Muscle of back (tissue), 11 donors: Measurements from ENCODE around the gene MNAT1. TPM values are rescaled to one million over a fixed set of nuclear protein-coding genes. Genes with fewer than 3 reads are reported as not detected.
"Not testable (repeated sequence)": the region's sequence is repeated elsewhere in the genome, so short reads cannot be mapped to it uniquely, and the experiment has no call there.

Experiments used
- DNase-seq, 3 donors: peaks; one replicate each; pipeline versions ENCODE4 v3.0.0 to v3.0.0-alpha.2; 2013
- polyA plus RNA-seq, 10 donors: library from polyadenylated mRNA; unstranded; fragments of 120-200 nt; gene quantifications; one replicate each; pipeline ENCODE4 v1.2.1, GENCODE V29; 2013; ENCODE audit not compliant: insufficient read length in 10 of 10

Gene MNAT1
- polyA plus RNA-seq, 10 donors, result 39.8 to 59.1 (median 50.0) TPM

- DNase-seq, result no peak
These were observed 61.9 kb downstream of the MNAT1 start for GRCh38 chr14:60796434-60796833.

GRCh38 chr14:60800409-60800808, 65.8 kb downstream of the MNAT1 start:
- DNase-seq, result no peak

- DNase-seq, result no peak
These were observed 69.3 kb downstream of the MNAT1 start for GRCh38 chr14:60803871-60804270.

- peak in 1 of 3 donors; percentile 26 for DNase-seq
These were observed 71.4 kb downstream of the MNAT1 start for GRCh38 chr14:60805841-60806430.

GRCh38 chr14:60807247-60807646, 72.7 kb downstream of the MNAT1 start:
- DNase-seq, result no peak

- DNase-seq, result no peak
These were observed 73.4 kb downstream of the MNAT1 start for GRCh38 chr14:60807971-60808370.

GRCh38 chr14:60812987-60813386, 78.4 kb downstream of the MNAT1 start:
- DNase-seq, result no peak

- no peak for DNase-seq
These were observed 80.8 kb downstream of the MNAT1 start for GRCh38 chr14:60815371-60815770.

- no peak for DNase-seq
These were observed 82.6 kb downstream of the MNAT1 start for GRCh38 chr14:60817113-60817512.

GRCh38 chr14:60819575-60819974, 85.0 kb downstream of the MNAT1 start:
- no peak for DNase-seq

GRCh38 chr14:60838601-60839000, 104.0 kb downstream of the MNAT1 start:
- DNase-seq, result no peak

- no peak for DNase-seq
These were observed 104.5 kb downstream of the MNAT1 start for GRCh38 chr14:60839057-60839456.

- DNase-seq, result peak; percentile 52 to 68 (median 58)
These were observed 105.1 kb downstream of the MNAT1 start for GRCh38 chr14:60839657-60840056.

- no peak for DNase-seq
These were observed 105.8 kb downstream of the MNAT1 start for GRCh38 chr14:60840313-60840712.

GRCh38 chr14:60845523-60845922, 111.0 kb downstream of the MNAT1 start:
- DNase-seq, result no peak

- no peak for DNase-seq
These were observed 113.5 kb downstream of the MNAT1 start for GRCh38 chr14:60848066-60848465.

GRCh38 chr14:60851692-60852091, 117.1 kb downstream of the MNAT1 start:
- DNase-seq, result not testable (repeated sequence)

- no peak for DNase-seq
These were observed 121.5 kb downstream of the MNAT1 start for GRCh38 chr14:60856111-60856510.

GRCh38 chr14:60859525-60859924, 125.0 kb downstream of the MNAT1 start:
- no peak for DNase-seq

- DNase-seq, result peak in 1 of 3 donors; percentile 6
These were observed 127.1 kb downstream of the MNAT1 start for GRCh38 chr14:60861545-60862140.

- DNase-seq, result peak; percentile 66 to 76 (median 74)
These were observed 127.7 kb downstream of the MNAT1 start for GRCh38 chr14:60862283-60862682.

- peak; percentile 36 to 63 (median 44) for DNase-seq
These were observed 128.7 kb downstream of the MNAT1 start for GRCh38 chr14:60863249-60863648.

GRCh38 chr14:60865378-60866127, 131.0 kb downstream of the MNAT1 start:
- DNase-seq, result peak in 1 of 3 donors; percentile 21
